GM19438 (cell line): Measurements from ENCODE around the gene DYRK1B.
A peak's percentile ranks its signal among the peaks of the same experiment; 100 is the strongest.

ENCODE experiments used
- ATAC-seq: cut with Tn5 transposase; IDR thresholded peaks from one replicate; pipeline ENCODE4 v1.9.1; 2021; ENCODE audit warnings: low read depth; ENCODE audit not compliant: unreplicated experiment

The DYRK1B gene

DNA sequence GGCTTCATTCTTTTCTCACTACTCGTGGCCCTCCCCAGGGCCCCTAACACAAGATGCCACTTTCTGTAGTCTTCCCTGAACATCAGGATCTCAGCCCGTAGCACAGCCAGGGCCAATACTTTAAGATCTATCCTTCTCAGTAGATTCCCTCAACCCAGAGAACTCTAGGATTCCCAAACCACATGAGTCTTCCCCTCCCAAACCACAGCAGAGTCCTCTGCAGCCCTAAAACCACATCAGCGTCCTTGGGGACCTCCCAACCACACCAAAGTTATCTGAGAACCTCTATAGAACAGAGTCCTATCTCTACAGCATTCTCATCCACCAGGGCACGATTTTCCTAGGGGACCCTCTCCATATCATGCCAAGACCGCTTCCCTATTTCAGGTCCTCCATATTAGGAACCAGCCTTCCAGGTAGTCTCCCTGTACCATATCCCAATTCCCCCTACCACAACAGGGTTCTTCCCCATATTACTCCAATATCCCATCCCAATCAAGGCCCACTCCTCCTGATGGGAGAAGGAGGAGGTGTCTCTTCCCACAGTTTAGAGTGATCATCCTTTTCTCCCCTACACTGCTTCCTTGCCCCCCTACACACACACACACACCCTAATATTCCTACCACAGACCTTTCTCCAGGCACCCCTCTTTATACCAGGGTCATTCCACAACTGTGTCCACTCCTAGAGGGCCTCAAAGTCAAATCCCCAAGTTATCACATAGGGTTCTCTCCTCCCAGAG lies 1.4 kb downstream of the DYRK1B start:
- ATAC-seq: no peak

DNA sequence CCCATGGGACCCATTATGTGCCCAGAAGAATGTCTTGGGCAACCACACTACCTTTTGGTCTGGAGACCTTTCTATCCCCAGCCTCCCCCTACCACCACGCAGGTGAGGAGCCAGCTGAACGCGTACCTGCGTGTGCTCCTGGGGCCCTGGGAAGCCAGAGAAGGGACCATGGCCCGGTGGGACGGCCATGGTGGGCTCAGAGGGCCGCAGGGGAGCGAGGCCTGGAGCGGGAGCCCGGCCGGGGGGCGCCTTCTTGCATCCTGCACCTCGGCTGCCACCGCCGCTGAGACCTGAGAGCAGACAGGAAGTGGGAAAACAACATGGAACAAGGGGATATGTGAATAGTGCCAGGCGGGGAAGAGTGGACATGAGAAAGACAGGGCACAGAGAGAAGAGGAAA lies 2.3 kb downstream of the DYRK1B start:
- no peak for ATAC-seq

DNA sequence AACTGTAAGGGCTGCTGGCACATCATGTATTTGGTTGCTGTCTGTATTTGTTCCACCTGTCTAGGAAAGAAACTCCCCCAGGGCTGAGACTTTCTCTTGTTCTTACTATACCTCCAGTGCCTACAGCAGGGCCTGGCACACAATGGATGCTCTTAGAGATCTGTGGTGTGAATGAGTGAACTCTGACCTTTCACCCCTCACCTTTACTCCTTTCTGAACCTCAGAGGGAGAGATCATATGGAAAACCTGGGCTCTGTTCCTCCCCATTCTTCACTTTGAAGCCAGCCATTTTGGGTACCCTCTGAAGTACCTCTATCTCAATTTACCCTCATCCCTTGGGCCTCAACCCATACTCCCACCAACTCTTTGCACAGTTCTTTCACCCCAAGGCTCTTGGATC lies 3.1 kb downstream of the DYRK1B start:
- ATAC-seq: no peak

- ATAC-seq: no peak
These were observed 3.6 kb downstream of the DYRK1B start for GRCh38 chr19:39830406-39830805.

DNA sequence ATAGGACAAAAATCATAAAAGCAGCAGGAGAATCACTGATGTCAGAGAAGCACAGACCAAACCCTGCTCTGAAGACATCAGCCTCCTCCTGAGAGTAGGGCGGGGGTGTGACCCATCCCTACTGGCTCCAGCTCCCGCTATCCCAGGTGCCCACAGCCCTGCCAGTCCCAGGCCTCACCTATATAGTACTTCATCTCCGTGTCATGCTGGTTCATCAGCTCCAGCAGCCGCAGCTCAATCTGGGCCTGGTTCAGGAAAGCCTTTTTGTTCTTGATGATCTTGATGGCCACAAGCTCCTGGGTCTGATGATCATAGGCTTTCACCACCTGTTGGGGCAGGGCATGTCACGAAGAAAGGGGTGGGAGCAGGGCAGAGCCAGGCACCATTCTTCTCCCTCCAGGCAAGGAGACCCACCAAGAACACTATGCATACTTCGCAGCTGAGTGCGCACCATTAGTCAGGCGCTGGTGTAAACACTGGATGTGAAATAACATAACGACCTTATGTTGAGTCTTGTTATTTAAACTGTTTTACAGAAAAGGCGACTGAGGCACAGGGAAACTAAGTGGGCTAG lies 4.2 kb downstream of the DYRK1B start:
- ATAC-seq: no peak

- ATAC-seq: no peak
These were observed 5.3 kb downstream of the DYRK1B start for GRCh38 chr19:39828654-39829032.

GRCh38 chr19:39828015-39828653 lies 5.8 kb downstream of the DYRK1B start:
- ATAC-seq: no peak

- no peak for ATAC-seq
These were observed 6.7 kb downstream of the DYRK1B start for GRCh38 chr19:39827216-39827615.

GRCh38 chr19:39826311-39826945 lies 7.5 kb downstream of the DYRK1B start:
- no peak for ATAC-seq

DNA sequence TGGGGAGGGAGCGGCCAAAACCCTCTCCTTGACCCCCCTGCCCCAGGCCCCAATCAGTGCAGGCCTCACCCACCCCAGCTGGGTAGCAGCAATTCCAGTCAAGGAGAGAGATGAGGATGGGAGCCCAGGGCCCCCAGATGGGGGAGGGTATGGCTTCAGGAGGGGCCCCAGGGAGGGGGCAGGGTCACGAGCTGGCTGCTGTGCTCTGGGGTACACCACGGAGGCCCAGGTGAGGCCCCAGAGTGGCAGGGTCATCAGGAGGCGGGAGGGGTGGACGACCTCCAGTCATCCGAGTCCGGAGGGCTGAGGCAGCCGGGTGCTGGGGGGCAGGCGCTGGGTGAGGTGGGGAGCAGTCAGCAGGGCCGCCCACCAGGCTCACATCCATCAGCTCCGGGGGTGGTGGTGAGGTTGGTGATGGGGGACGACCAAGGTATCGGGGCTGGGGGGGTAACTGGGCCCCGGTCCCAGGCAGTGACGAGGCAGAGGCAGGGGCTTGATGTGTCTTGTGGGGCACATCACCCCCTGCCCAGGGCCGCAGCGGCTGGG lies 8.4 kb downstream of the DYRK1B start:
- no peak for ATAC-seq

DNA sequence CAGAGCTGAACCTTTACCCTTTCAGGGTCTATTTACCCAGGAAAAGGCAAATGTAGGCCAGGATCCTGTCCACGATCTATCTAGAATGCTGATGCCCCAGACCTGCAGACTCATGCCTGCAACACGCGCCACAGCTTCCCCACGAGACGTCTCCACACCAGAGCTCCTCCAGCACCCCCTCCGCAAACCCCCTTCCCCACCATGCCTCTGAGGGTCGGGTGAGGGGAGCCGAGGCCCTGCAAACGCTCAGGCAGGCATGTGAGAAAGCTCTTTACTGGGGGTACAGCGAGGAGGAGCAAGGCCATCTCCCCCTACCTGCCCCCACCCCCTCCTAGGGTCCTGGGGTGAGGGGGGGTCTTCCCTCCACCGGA lies 8.9 kb downstream of the DYRK1B start:
- ATAC-seq: no peak

DNA sequence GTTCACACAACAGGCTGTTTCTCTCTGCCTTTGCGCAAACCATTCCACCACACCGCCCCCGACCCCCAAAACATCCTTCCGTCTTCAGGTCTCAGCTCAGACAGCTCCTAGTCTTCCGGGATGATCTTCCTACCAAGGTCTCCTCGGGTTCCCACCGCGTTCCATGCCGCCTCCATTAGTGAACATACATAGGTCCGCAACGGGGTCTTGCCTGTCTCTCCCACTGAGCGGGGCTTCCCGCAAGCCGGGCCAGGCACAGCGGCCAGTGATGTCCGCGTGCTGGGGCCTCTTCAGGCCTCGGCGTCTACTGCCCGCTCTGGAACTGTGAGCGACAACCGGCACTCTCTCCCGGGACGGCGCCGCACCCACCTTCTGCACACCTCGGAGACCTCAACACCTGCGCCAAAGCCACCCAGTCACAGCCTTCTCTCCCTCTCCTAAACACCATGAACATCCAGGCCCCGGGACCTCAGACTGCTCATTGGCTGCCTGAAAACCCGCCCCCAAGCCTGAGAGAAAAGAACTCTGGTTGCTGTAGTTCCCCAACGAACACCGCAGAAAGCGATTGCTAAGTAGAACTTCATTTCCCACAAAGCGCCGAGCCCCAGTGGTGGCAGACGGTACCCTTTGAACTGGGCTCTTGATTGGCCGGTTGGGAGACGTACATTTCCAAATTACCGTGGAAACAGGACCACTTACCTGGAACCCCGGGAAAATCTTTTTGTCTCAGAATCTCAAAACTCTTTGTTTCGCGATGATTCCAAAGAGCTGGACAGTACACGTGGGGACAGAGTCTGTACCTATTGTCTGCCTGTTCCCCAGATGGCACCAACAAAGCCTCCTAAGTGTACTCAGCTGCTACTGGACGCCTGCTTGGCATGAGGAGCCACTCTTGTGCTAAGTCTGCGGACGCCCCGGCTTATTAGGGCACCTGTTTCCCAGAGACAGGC lies 9.5 kb downstream of the DYRK1B start:
- peak; percentile 96 for ATAC-seq

GRCh38 chr19:39823686-39824085 lies 10.3 kb downstream of the DYRK1B start:
- no peak for ATAC-seq

GRCh38 chr19:39820696-39821095 lies 13.3 kb downstream of the DYRK1B start:
- no peak for ATAC-seq

DNA sequence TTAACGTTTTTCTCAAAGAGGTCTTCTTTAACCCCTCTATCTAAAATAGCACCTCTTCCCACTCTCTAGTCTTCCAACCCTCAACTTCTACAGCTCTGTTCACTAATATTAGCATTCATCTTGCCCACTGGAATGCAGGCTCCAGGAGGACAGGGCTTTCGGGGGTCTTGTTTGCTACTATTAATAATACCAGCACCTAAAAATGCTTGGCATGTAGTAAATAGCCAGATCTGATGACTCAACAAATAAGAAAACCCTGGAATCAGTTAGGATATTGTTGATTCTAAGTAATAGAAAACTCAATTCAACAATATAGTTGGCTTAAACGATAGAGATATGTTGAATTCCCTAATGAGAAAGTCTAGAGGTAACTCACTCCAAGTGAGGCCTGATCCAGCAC lies 14.2 kb downstream of the DYRK1B start:
- ATAC-seq: no peak

GRCh38 chr19:39818626-39819097 lies 15.3 kb downstream of the DYRK1B start:
- ATAC-seq: no peak

DNA sequence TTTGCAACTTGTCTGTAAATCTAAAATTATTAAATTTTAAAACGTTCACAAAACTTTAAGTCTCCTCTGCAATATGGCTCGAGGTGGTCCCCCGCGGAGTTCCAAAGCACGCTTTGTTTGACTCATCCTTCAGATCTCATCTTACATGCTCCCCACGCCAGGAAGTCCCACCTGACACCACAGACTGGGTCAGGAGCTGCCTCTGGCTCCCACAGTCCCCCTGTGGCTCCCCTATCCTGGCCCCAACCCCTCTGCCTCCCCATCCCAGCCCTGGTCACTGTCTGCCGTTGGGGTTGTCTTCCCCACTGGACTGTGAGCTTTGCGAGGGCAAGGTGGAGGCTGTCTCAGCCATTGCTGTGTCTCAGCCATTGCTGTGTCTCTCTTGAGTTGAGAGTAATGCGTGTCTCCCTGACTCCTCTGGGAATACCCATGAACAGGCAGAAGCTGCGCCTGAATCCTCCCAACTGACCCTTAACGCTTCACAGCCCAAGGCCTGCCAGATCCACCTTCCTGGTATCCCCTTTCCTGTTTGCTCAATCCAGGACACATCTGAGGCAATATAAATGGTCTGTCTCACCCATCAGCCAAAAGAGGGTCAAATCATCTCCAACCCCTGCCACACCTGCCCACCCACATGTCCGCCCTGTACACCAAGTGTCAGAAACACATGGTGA lies 15.9 kb downstream of the DYRK1B start:
- ATAC-seq: no peak

GRCh38 chr19:39816287-39817048 lies 17.5 kb downstream of the DYRK1B start:
- ATAC-seq: no peak

DNA sequence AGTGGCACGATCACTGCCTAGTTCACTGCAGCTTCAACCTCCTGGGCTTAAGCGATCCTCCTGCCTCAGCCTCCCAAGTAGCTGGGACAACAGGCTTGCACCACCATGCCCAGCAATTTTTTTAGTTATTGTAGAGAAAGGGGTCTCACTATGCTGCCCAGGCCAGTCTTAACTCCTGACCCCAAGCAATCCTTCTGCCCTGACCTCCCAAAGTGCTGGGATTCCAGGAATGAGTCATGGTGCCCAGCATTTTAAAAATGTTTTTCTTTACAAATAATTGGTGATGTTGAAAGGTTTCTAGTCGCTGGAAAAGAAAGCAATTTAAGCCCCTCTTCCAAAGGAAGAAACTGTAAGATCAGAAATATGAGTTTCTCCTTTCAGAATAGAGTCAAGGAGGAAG lies 19.4 kb downstream of the DYRK1B start:
- no peak for ATAC-seq
